Stimulated activated CD8-positive, alpha-beta memory T cell treated with anti-CD3 and anti-CD28 coated beads, Interleukin-2, amount 100 ng/mL, for 1 hour (primary cell): ENCODE results near the gene DUSP3.

Experiments
- DNase-seq, 2 donors: peaks; one replicate each; pipeline ENCODE4 v3.0.0-alpha.2; 2020; ENCODE audit warnings: low read depth in 2 of 2

DUSP3 gene

GRCh38 chr17:43768943-43769342 is 9.8 kb downstream of the DUSP3 start:
- no peak for DNase-seq

GRCh38 chr17:43768382-43768781 is 10.4 kb downstream of the DUSP3 start:
- DNase-seq, result no peak

DNA sequence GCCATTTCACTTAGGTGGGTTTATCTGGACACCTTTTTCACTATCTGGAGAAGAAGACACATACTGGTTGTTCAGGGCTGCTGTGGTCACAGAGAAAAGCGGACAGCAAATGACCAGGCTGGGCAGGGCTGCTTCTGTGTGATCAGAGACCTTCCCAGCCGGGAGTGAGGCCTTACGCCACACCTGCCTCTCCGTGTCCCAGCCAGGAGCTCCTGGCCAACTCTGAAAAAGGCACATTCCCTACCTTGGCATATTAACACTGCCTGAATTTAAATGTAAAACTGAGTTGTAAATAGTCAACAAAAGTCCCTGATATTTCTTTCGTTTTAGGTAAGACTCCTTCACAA is 11.1 kb downstream of the DUSP3 start:
- no peak for DNase-seq

DNA sequence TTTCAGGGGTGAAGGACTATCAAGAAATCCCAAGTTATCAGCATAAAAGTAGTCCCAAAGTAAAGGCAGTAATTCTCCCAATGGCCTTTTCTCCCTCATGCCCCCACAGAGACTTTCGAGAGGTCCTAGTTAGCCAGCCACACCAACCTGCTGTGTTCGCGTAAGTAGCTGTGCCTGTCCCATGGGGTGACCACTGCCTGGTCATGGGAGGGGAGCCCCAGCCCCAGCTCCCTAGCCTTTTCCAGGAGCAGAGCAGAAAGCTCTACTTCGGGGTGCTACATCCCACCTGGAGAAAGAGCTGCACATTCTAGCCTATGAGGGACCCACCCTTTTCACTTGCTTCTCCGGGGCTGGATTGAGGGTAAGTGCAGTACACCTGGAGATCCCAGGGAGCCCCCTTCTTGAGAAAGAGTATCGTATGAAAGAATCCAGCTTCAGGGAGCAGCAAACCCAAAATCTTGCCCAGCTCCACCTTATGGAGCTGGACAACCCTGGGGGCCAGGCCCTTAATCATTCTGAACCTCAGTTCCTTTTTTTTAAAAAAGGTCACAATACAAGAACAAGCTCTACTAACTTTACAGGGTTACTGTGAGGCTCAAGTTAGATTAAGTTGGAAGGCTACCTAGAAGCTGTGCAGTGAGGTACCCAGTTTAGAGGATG is 11.6 kb downstream of the DUSP3 start:
- no peak for DNase-seq

DNA sequence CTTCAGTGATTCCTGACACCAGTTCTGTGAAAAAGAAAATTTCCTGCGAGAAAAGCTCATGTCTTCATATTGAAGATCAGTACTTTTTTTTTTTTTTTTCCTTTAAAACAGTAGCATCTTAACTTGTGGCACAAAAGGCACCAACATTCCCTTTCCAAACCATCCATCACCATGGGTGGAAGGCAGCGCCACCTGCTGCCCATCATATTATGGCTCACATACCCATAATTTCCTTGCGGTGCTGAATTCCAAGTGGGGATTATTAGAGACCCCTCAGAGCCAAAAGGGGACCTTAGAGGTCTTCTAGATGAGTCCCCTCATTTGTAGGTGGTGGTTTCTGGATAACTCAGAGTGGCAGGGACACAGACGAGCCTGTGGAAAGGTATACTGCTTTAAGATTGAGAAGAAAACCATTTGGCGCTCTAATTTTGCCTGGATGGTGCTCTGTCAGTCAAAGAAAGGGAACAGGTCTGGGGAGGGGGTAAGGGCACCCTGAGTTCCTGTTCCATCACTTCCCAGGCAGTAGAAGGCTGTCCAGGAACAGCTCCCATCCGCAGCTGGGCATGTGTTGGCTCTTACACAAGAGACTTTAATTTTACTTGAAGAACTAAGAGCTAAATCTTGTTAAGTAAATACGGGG is 12.2 kb downstream of the DUSP3 start:
- DNase-seq, result no peak

DNA sequence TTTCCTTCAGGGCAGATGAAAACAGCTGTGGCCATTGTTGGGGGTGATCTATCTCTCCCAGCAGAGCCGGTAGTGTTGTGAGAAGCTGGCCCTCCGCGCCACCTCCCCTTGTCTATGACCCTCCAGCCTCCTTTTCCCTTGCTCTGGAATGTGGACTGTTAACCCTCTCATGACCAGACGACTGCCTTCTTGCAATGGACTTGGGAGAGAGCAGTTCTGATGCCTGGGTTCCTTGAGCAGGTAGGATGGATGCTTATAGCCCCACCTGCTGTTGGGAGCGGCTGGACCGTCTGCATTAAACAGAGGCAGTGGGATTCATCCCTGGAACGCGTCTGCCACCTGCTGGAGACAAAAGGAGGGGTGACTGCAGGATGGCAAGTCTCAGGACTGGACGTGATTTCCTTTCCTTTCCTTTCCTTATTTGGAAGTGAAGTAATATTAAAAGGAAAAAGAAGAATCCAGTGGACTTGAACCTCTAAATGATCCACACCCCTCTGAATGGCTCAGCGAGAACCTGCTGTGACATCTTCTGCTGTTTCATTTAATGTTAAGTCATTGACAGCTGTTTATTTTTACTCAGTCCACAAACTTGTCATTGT is 18.4 kb downstream of the DUSP3 start:
- DNase-seq, result peak; percentile 71 to 75

DNA sequence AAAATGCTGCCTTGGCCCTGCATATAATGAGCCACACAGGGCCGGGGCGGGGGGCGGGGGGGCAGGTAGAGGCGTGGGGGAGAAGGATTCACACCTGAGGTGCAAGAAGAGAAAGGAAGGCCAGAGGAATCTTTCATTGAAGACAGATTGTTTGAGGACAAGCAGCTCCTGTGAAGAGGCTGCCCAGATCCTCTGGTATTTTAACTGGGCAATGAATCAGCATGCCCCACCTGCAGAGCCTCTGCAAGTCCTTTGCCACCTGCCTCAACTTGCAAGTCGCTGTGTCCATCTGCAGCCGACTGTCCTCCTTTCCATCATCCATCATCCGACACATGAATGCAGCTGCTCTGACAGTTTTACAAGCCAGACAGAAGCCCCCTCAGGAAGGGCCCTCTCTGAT is 18.9 kb downstream of the DUSP3 start:
- DNase-seq, result no peak

GRCh38 chr17:43758497-43759174 is 20.1 kb downstream of the DUSP3 start, which contains the start of gene SOST:
TSS of gene SOST (minus strand) at chr17:43758791. CDS start at chr17:43758741, 50 bp downstream.
- no peak for DNase-seq

- no peak for DNase-seq
These were observed 20.7 kb downstream of the DUSP3 start for GRCh38 chr17:43758086-43758485.

GRCh38 chr17:43757171-43757660 is 21.6 kb downstream of the DUSP3 start:
- no peak for DNase-seq

DNA sequence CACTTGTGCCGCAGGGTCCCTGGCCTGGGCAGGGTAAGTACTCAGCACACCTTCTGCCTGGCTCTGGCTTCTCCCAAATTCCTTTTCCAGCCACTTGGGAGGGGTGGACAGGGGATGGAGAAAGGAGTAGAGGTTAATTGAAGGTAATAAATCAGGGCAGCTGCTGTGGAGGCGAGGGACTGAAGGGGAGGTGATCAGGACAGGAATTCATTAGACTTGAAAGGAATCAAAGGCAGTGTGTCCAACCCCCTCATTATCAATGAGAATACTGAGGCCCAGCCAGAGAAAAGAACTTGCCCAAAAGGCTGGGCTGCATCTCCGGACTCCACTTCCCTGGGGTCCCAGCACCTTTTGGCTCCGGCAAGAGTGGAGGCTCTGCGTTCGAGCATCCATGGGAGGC is 22.6 kb downstream of the DUSP3 start:
- no peak for DNase-seq

GRCh38 chr17:43755389-43755875 is 23.3 kb downstream of the DUSP3 start:
- no peak for DNase-seq

GRCh38 chr17:43754947-43755346 is 23.8 kb downstream of the DUSP3 start:
- no peak for DNase-seq

- DNase-seq, result no peak
These were observed 25.2 kb downstream of the DUSP3 start for GRCh38 chr17:43753493-43754129.

DNA sequence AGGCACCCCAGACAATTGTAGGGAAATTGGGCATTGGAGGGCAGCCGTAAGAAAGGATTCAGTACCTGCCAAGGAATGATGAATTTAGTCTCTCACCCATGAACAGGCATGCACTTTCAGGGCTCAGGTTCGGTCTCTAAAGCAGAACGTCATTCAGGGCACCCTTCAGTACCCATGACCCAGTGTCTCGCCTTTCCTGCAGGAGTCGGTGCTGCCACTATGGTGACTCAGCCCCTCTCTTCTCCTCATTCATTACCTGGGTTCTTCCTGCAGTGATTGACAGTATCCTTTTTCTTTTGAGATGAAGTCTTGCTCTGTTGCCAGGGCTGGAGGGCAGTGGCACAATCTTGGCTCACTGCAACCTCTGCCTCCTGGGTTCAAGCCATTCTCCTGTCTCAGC is 28.6 kb downstream of the DUSP3 start:
- DNase-seq, result no peak

DNA sequence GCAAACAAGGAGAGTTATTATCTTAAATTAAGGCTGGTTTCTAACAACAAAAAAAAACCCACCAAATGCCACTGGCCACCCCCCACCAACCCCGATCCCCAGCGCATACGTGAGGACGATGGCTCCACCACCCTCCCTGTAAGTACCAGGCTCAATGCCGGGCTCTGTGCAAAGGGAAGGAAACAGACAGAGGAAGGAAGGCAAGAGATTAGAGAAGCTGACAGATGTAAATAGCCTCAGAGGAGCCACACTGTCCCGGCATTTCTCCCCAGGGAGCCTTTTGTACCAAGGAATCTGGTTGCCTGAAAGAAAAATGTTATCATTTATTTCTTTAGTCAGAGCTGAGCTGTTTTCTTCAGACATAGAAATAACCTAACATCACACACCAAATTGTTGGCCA is 33.2 kb downstream of the DUSP3 start:
- DNase-seq, result no peak

DNA sequence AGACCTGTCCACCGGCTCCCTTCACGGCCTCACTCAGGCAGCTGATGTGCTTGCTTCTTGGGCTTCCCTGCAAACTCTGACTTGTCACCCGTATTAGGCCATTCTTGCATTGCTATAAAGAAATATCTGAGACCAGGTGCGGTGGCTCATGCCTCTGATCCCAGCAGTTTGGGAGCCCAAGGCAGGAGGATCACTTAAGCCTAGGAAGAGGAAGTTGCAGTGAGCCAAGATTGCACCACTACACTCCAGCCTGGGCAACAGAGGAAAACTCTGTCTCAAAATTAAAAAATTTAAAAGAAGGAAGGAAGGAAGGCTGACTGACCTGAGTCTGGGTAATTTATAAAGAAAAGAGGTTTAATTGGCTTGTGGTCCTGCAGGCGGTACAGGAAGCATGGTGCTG is 37.1 kb downstream of the DUSP3 start:
- DNase-seq, result no peak

GRCh38 chr17:43740541-43740940 is 38.2 kb downstream of the DUSP3 start:
- no peak for DNase-seq

DNA sequence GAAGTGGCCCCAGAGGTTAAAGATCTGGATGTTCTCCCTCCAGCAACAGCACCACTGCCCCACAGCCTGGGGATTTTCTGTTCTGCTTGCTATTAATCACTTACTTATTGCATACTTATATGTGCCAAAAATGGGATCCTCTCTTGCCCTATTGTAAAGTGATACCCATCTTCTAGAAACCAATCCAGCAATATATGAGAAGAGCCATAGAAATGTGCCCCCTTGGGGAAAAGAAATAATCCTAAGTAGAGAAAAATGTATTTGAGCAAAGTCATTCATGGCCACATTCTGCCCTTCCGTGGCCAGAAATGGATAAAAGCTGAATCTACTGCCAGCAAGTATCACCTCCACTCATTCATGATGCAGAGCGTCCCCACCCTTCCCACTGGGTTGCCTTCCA is 41.1 kb downstream of the DUSP3 start:
- no peak for DNase-seq

DNA sequence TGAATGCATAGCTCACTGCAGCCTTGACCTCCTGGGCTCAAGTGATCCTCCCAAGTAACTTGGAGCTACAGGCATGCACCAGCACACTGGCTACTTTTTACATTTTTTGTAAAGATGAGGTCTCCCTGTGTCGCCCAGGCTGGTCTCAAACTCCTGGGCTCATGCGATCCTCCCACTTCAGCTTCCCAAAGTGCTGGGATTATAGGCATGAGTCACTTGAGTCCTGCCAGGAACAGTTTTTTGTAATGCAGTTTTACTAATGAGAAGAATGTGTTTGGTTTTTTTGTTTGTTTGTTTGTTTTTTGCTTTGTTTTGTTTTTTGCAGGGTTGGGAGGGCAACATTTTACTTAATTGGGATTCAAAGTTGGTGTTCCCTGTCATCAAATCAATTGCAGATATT is 42.4 kb downstream of the DUSP3 start:
- DNase-seq, result no peak

GRCh38 chr17:43734376-43734775 is 44.4 kb downstream of the DUSP3 start:
- DNase-seq, result no peak

- DNase-seq, result no peak
These were observed 44.8 kb downstream of the DUSP3 start for GRCh38 chr17:43733956-43734355.
